MCF 10A (cell line): ENCODE measurements around the gene CAMSAP1. TPM values are rescaled to one million over a fixed set of nuclear protein-coding genes. Genes with fewer than 3 reads are reported as not detected.

Source experiments
- BruUV-seq: library from RNA; stranded (reverse); fragments of 400-500 nt; replicated peaks from 2 replicates; lab custom pipeline; 2021; lab: Mats Ljungman, UMichigan
- CTCF ChIA-PET: fragments of 300-600 bp; sonication (Branson Sonifier 250); formaldehyde crosslinking; extraction: SDS; loops from one replicate; lab custom pipeline; 2021; ENCODE audit warnings: antibody characterized with exemption, inconsistent platforms; lab: Yijun Ruan, JAX
- POLR2A ChIA-PET: fragments of 300-600, 350-650 bp; sonication (Branson Sonifier 250); formaldehyde crosslinking; extraction: SDS; loops from one replicate; lab custom pipeline; 2020; ENCODE audit warnings: antibody characterized with exemption, inconsistent platforms; lab: Yijun Ruan, JAX
- DNase-seq: peaks from one replicate; pipeline ENCODE4 v3.0.0-alpha.2; 2018; ENCODE audit not compliant: unreplicated experiment
- H3K27ac Mint-ChIP-seq: one replicate; pipeline ENCODE4 v1.8.0; 2022; ENCODE audit warnings: mild to moderate bottlenecking, low read depth, mixed read lengths; ENCODE audit not compliant: unreplicated experiment
- H3K27me3 Mint-ChIP-seq: one replicate; pipeline ENCODE4 v1.8.0; 2022; ENCODE audit warnings: mixed read lengths; ENCODE audit not compliant: insufficient read depth, unreplicated experiment
- H3K36me3 Mint-ChIP-seq: one replicate; pipeline ENCODE4 v1.8.0; 2022; ENCODE audit warnings: mild to moderate bottlenecking, moderate library complexity, mixed read lengths; ENCODE audit not compliant: insufficient read depth, unreplicated experiment
- H3K4me1 Mint-ChIP-seq: one replicate; pipeline ENCODE4 v1.8.0; 2022; ENCODE audit warnings: mixed read lengths; ENCODE audit not compliant: insufficient read depth, unreplicated experiment
- H3K4me3 Mint-ChIP-seq: one replicate; pipeline ENCODE4 v1.8.0; 2022; ENCODE audit warnings: mild to moderate bottlenecking, moderate library complexity, mixed read lengths; ENCODE audit not compliant: unreplicated experiment
- H3K9me3 Mint-ChIP-seq: one replicate; pipeline ENCODE4 v1.8.0; 2022; ENCODE audit warnings: mixed read lengths; ENCODE audit not compliant: unreplicated experiment
- intact Hi-C: fragments of 100-400 bp; cut with micrococcal nuclease; formaldehyde crosslinking; loops from 2 replicates; pipeline ENCODE4 v1.14.1; 2022
- total RNA-seq: library from RNA; stranded (reverse); gene quantifications from 2 replicates; pipeline ENCODE4 v1.2.3, GENCODE V29; 2022
- TF ChIP-seq, protein P1 (sequence below): fragments of 200-600 bp; IDR thresholded peaks from one replicate; pipeline ENCODE4 v1.8.0; 2022; ENCODE audit warnings: antibody characterized with exemption, mild to moderate bottlenecking; ENCODE audit not compliant: unreplicated experiment

The CAMSAP1 gene
- total RNA-seq, 1 experiment from 2014 or later, result 39.5 TPM

DNA sequence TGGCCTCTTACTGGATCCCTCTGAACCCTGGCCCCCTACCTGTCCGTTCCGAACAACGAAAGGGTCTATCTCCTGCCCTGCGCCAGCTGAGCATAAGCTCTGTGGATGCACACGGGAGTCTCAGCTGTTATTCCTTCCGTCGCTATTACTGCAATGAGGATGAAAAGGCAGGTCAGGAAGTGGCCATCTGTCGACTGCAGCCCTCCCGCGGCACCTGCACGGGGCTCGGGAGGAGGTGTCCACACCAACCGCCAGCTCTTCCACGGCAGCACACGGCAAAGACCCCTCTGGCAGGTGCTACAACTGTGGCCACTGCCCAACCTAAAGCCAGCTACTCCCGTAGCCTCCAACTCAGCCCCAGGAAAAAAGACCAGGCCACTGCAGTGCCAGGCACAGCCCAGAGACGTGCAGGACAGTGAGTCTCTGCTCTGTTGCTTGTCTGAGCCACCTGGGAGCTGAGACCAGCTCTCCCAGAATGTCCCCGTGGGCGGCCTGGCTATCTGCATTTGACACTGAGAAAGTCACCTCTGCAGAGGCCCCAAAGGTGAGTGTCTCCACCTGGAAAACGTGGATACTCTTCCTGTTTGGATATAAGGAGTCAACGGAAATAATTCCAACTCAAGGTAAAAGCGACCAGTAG, 19.1 kb downstream of the CAMSAP1 start:
- intact Hi-C loops, result no loop called here
- CTCF ChIA-PET, result no interaction called here
- Mint-ChIP-seq H3K4me1 (peaks cover 68% of the 10 kb centered on the region), H3K36me3 (peaks cover 6% of the 10 kb centered on the region), H3K27ac (no peak overlapping the region), H3K9me3 (no peaks in the 10 kb centered on the region), H3K4me3 (no peak overlapping the region), H3K27me3 (no peaks in the 10 kb centered on the region)
- POLR2A ChIA-PET, result interaction anchor here (0.7 to 1.5 kb wide), 2 partner anchors 15 to 17 kb away, joined by 3 to 5 read pairs; no protein-coding TSS in a partner anchor
- no peak for DNase-seq
- BruUV-seq, result no TSS peak
- TF ChIP-seq, protein P1, sequence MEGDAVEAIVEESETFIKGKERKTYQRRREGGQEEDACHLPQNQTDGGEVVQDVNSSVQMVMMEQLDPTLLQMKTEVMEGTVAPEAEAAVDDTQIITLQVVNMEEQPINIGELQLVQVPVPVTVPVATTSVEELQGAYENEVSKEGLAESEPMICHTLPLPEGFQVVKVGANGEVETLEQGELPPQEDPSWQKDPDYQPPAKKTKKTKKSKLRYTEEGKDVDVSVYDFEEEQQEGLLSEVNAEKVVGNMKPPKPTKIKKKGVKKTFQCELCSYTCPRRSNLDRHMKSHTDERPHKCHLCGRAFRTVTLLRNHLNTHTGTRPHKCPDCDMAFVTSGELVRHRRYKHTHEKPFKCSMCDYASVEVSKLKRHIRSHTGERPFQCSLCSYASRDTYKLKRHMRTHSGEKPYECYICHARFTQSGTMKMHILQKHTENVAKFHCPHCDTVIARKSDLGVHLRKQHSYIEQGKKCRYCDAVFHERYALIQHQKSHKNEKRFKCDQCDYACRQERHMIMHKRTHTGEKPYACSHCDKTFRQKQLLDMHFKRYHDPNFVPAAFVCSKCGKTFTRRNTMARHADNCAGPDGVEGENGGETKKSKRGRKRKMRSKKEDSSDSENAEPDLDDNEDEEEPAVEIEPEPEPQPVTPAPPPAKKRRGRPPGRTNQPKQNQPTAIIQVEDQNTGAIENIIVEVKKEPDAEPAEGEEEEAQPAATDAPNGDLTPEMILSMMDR, result no peak

DNA sequence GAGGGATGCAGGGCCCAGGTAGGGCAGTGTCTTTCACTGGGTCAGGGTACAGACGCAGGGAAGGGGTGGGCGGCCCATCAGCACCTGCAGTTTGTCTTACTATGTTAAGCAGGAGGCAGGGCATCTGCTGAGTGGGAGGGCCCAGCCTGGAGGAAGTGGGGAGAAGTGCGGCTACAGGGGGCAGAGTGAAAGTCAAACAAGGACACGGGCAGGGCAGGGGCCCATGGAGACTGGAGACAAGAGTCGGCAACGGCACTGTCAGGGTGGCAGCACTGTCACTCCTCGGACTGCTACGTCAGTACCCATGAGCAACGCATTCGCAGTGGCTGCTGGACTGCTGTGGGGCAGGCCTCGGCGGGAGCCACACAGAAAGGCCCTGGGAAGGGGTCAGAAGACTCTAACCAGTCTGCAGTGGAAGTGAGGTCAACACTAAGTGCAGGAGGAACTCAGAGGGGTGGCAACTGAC, 19.7 kb downstream of the CAMSAP1 start:
- no peaks in the 10 kb centered on the region for H3K9me3 Mint-ChIP-seq
- peak overlapping the region; percentile 1 for H3K27ac Mint-ChIP-seq
- no TSS peak for BruUV-seq
- H3K4me1 Mint-ChIP-seq, result peaks cover 63% of the 10 kb centered on the region
- ChIA-PET CTCF (no interaction called here), POLR2A (interaction anchor here (0.7 to 1.5 kb wide), 2 partner anchors 16 to 18 kb away, joined by 3 to 5 read pairs; no protein-coding TSS in a partner anchor)
- TF ChIP-seq, protein P1, result no peak
- intact Hi-C loops, result no loop called here
- H3K4me3 Mint-ChIP-seq, result no peak overlapping the region
- H3K36me3 Mint-ChIP-seq, result peaks cover 6% of the 10 kb centered on the region
- no peak for DNase-seq
- H3K27me3 Mint-ChIP-seq, result no peaks in the 10 kb centered on the region

DNA sequence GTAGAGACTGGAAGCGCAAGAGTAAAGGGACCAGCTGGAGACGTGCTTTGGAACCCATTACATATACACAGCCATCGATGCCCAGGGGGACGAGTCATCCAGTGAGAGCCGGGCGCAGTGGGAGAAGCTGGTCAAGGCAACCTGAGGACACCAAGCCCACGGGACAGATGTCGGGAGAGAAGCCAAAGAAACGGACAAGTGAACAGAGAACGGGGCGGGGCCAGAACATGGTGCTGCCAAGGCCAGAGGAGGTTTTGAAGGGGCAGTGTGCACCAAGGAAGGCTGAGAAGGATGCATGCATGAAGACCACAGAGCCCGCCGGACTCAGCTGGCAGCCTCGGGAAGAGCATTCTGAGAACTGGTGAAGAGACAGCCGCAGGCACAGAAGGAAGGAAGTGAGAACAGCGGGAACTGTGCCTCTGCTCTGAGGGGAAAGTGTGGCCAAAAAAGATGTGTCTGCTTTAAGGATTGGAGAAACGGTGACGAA, 20.3 kb downstream of the CAMSAP1 start:
- peak; percentile 59 for DNase-seq
- peaks cover 6% of the 10 kb centered on the region for H3K36me3 Mint-ChIP-seq
- H3K4me1 Mint-ChIP-seq, result peaks cover 63% of the 10 kb centered on the region
- peak overlapping the region; percentile 1 for H3K27ac Mint-ChIP-seq
- no TSS peak for BruUV-seq
- ChIA-PET CTCF (interaction anchor here (0.5 kb wide), 1 partner anchor 809 kb away, joined by 4 read pairs; no protein-coding TSS in a partner anchor), POLR2A (interaction anchor here (0.6 to 1.5 kb wide), 2 partner anchors 13 to 18 kb away, joined by 3 to 5 read pairs; no protein-coding TSS in a partner anchor)
- no peak overlapping the region for H3K4me3 Mint-ChIP-seq
- H3K9me3 Mint-ChIP-seq, result no peaks in the 10 kb centered on the region
- TF ChIP-seq, protein P1, result no peak
- no peaks in the 10 kb centered on the region for H3K27me3 Mint-ChIP-seq
- intact Hi-C loops, result no loop called here
